Activated CD4-positive, alpha-beta T cell treated with anti-CD3 and anti-CD28 coated beads for 1 hour (primary cell): ENCODE data around the gene FAM83B.

Source experiments
- DNase-seq: peaks from one replicate; pipeline ENCODE4 v3.0.0-alpha.2; 2020

Gene FAM83B

GRCh38 chr6:54980511-54981275, 134.1 kb downstream of the FAM83B start:
- no peak for DNase-seq

DNA sequence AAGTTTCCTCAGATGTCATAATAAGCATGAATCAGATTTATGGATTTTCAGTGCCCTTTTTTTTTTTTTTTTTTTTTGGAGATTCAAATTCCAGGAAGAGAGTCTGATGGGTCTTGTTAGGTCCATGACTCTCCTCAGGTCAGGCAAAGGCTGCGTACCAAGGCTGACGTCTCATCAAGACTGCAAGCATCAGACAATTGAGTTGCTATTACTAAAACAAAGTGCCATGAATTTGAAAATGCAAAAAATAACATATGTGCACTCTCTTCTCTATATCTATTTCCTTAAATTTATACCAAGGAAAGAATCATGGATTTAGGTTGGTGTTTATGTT, 134.7 kb downstream of the FAM83B start:
- DNase-seq, result no peak

GRCh38 chr6:54981647-54982046, 135.1 kb downstream of the FAM83B start:
- DNase-seq, result no peak

DNA sequence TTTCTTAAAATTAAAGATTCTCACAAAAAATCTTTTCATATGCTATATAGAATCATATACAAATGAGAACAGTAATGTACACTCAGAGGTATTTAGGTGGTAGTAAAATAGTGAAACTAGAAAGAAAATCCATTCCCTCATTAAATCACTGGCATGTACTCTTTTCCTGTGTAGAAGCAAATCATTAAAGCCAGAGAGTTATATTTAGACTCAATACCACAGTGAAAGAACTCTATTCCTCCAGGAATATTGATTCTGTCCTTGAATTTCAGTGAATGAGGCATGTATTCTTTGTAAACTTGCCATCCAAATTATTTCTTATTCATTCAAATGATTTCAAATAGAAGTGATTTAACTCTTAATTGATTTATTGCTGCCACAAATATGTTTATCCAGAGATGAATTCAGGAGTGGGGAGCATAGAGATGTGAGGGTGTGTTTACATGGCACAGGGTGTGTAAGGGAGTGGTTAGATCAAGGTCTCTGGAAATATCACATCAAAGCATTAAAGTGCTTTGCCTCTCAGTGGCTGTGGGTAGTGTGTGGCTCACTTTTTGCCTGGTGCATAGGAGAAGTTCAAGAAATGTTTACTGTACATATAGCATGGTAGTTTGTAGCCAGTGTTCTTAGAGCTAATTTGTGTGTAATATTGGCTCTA, 141.2 kb downstream of the FAM83B start:
- no peak for DNase-seq

GRCh38 chr6:54988576-54988975, 142.0 kb downstream of the FAM83B start:
- no peak for DNase-seq

DNA sequence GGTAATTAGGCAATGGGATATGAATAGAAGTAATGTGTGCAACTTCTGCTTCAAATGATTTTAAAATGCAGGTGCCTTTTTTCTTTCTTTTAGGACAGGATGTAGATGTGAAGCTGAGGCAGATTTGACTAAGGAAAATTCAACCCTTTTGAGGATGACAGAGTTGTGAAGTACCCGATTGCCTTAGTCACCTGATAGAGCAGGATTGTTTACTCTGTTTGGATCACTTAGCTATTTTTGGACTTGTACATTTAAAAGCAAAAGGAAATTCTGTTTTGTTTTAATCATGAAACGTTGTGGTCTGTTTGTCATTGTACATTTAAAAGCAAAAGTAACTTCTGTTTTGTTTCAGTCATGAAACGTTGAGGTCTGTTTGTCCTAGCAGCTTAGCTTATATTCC, 143.4 kb downstream of the FAM83B start:
- no peak for DNase-seq
